GM18909 (cell line): ENCODE results near the gene FGB.
"Not testable (repeated sequence)": the region's sequence is repeated elsewhere in the genome, so short reads cannot be mapped to it uniquely, and the experiment has no call there.

Experiments used
- ATAC-seq: cut with Tn5 transposase; IDR thresholded peaks from one replicate; pipeline ENCODE4 v1.9.1; 2021; ENCODE audit warnings: mild to moderate bottlenecking; ENCODE audit not compliant: unreplicated experiment, poor library complexity

Gene FGB

GRCh38 chr4:154593868-154594267 is 31.1 kb downstream of the FGB start:
- ATAC-seq, result no peak

- not testable (repeated sequence) for ATAC-seq
Observed at GRCh38 chr4:154594343-154594742, 31.5 kb downstream of the FGB start.

- ATAC-seq, result no peak
Observed at GRCh38 chr4:154595807-154596206, 33.0 kb downstream of the FGB start.

- not testable (repeated sequence) for ATAC-seq
Observed at GRCh38 chr4:154597281-154597680, 34.5 kb downstream of the FGB start.

GRCh38 chr4:154597798-154598774 is 35.3 kb downstream of the FGB start:
- ATAC-seq, result no peak

- no peak for ATAC-seq
Observed at GRCh38 chr4:154602404-154603020, 39.7 kb downstream of the FGB start.

- no peak for ATAC-seq
Observed at GRCh38 chr4:154603033-154603943, 40.5 kb downstream of the FGB start.

GRCh38 chr4:154604696-154605200 is 41.9 kb downstream of the FGB start:
- ATAC-seq, result no peak

GRCh38 chr4:154606728-154607723 is 44.2 kb downstream of the FGB start:
- no peak for ATAC-seq

GRCh38 chr4:154608361-154609252 is 45.8 kb downstream of the FGB start:
- no peak for ATAC-seq

GRCh38 chr4:154609532-154609931 is 46.7 kb downstream of the FGB start:
- no peak for ATAC-seq

GRCh38 chr4:154610582-154610981 is 47.8 kb downstream of the FGB start:
- no peak for ATAC-seq

- no peak for ATAC-seq
Observed at GRCh38 chr4:154611833-154612232, 49.0 kb downstream of the FGB start.

GRCh38 chr4:154612472-154613414 is 49.9 kb downstream of the FGB start, which contains the start of gene FGG:
Gene FGG (minus strand): TSS chr4:154612656. CDS start chr4:154612609, 47 bp downstream.
- no peak for ATAC-seq

- ATAC-seq, result no peak
Observed at GRCh38 chr4:154614306-154614705, 51.5 kb downstream of the FGB start.

- ATAC-seq, result no peak
Observed at GRCh38 chr4:154615211-154615610, 52.4 kb downstream of the FGB start.

GRCh38 chr4:154616287-154616686 is 53.5 kb downstream of the FGB start:
- ATAC-seq, result no peak
